D341Med (cell line): ENCODE data around the gene SMPX.

Experiments used
- DNase-seq: peaks from one replicate; pipeline ENCODE4 v3.0.0; 2012; ENCODE audit warnings: low spot score

The SMPX gene

DNA sequence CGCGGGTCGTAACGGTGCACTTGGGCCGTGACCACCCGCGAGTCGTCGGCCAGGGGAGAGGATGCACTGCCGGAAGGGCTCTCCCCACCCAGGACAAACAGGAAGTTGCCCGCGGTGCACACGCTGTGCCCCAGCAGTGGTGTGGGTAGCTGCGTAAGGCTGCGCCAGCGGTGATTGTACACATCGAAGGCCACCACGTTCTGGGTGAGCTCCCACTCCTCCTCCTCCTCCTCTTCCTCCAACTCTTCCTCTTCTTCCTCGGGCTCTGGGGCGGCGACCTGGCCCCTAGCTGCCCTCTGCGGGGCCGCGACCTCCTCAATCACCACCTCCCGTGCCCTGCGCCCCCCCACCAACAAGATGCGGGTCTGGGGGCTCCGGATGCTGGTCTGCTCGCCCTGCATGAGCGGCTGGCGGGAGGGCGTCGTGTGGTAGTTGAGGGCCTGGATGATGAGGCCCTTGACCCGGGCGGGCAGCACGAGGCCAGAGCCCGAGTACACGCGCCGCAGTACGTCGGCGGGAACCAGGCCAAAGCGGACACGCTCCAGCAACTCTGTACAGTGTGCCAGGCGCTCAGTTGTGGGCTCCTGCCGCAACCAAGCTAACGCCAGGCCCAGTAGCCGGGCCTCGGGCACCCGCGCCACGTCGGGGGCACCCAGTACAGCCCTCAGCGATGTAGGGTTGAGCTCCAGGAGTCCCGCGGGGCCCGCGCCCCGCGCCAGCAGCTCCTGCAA, 101.2 kb downstream of the SMPX start:
- DNase-seq: no peak
